ENCODE measurements around the gene MYB. TPM values are rescaled to one million over a fixed set of nuclear protein-coding genes. Genes with fewer than 3 reads are reported as not detected.

MYB gene
- total and polyA plus RNA-seq, 7 donors = 0.55 to 27.8 (median 12.0) TPM; not detected in 2

DNA sequence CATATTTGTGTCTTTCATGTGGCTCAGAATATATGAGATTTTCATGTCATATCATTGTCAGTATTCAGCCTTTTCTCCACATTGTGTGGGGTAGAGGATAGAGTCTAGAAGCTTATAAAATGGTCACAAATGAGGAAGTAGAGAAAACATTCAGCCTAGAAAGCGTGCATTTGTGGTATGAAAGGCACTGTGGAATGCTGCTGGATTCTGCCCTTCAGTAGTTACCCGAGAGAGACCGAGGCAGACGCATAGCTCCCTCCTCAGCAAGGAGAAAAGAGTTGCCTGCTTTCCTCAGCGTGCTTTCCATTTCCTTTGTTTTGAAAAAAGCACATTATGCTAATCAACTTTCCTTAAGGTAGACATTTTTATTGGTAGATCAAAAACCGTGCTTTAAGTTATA is 28.7 kb downstream of the MYB start:
- no peak for DNase-seq
- Histone ChIP-seq H3K27ac (no peak overlapping the region), H3K9me3 (no peaks in the 10 kb centered on the region), H3K27me3 (no peaks in the 10 kb centered on the region), H3K4me1 (no peaks in the 10 kb centered on the region), H3K36me3 (no peaks in the 10 kb centered on the region), H3K4me3 (no peak overlapping the region)
- intact Hi-C loops (cut with DNase I) = no loop called here
- WGBS, 2 donors = 44 to 87% methylated on average over 6 of the region's 6 CpGs
- TF ChIP-seq, protein P1, sequence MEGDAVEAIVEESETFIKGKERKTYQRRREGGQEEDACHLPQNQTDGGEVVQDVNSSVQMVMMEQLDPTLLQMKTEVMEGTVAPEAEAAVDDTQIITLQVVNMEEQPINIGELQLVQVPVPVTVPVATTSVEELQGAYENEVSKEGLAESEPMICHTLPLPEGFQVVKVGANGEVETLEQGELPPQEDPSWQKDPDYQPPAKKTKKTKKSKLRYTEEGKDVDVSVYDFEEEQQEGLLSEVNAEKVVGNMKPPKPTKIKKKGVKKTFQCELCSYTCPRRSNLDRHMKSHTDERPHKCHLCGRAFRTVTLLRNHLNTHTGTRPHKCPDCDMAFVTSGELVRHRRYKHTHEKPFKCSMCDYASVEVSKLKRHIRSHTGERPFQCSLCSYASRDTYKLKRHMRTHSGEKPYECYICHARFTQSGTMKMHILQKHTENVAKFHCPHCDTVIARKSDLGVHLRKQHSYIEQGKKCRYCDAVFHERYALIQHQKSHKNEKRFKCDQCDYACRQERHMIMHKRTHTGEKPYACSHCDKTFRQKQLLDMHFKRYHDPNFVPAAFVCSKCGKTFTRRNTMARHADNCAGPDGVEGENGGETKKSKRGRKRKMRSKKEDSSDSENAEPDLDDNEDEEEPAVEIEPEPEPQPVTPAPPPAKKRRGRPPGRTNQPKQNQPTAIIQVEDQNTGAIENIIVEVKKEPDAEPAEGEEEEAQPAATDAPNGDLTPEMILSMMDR (IDR thresholded peaks at IDR 0.05) = no peak
- TF ChIP-seq POLR2A (IDR thresholded peaks at IDR 0.05) = no peak
- TF ChIP-seq EP300 (IDR thresholded peaks at IDR 0.05) = no peak
- no peak for TF ChIP-seq POLR2AphosphoS5 (IDR thresholded peaks at IDR 0.05)

DNA sequence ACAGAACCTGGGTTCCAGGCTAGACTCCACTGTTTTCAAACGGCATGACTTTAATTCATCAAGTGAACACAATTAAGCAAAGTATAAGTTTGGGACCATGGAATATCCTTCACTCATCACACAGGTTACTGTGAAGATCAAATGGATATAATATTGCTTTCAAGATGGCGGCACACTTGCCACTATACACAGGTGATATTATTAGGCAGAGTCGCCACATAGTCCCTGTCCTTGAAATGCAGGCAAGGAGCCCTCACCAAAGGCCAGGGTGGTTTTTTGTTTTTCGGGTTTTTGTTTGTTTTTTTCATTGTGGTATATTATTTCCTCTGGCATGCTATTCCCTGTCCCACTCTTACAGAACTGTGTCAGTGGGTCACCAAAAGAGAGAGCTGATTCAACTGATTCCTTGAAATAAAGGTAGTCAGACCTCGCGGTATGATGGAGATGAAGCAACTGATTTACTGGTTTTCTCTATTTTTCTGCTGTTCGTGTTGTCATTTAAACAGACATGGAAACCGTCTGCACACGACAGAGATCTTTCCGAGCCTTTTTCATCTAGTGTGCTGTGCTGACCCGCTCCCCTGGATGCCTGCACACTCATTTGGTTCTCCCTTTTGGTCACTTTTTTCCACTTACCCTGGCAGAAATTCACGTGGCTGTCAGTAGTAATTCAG is 29.7 kb downstream of the MYB start:
- TF ChIP-seq EP300 (IDR thresholded peaks at IDR 0.05) (no peak), POLR2A (IDR thresholded peaks at IDR 0.05) (no peak), POLR2AphosphoS5 (IDR thresholded peaks at IDR 0.05) (no peak)
- TF ChIP-seq, protein P1 (IDR thresholded peaks at IDR 0.05) = no peak
- no peaks in the 10 kb centered on the region for H3K27me3 ChIP-seq
- DNase-seq = no peak
- H3K27ac ChIP-seq = no peak overlapping the region
- 85 to 88% methylated on average over 12 of the region's 12 CpGs for WGBS, 2 donors
- no peaks in the 10 kb centered on the region for H3K9me3 ChIP-seq
- no peaks in the 10 kb centered on the region for H3K4me1 ChIP-seq
- intact Hi-C loops (cut with DNase I) = no loop called here
- no peaks in the 10 kb centered on the region for H3K36me3 ChIP-seq
- H3K4me3 ChIP-seq = no peak overlapping the region

DNA sequence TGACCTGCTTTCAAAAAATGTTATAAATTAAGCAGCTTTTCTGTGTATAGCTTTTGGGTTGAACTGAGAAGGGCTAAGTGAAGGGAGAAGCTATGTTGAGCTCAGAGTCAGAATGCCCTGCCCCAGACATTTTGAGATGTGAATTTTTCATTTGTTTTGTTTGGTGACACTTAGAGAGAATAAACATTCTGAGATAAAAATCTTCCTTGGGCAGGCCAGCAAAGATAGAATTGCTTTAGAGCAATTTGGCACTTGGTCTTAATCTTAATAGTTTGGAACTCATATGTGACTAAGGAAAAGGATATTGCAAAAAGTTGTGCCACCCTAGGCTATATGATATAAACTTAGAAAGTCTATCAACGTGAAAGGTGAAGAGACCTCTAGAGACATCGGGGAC is 30.2 kb downstream of the MYB start:
- TF ChIP-seq, protein P1 (IDR thresholded peaks at IDR 0.05) = no peak
- no peak for TF ChIP-seq POLR2A (IDR thresholded peaks at IDR 0.05)
- TF ChIP-seq EP300 (IDR thresholded peaks at IDR 0.05) = no peak
- TF ChIP-seq POLR2AphosphoS5 (IDR thresholded peaks at IDR 0.05) = no peak
- H3K4me1 ChIP-seq = no peaks in the 10 kb centered on the region
- no peaks in the 10 kb centered on the region for H3K9me3 ChIP-seq
- no peaks in the 10 kb centered on the region for H3K36me3 ChIP-seq
- intact Hi-C loops (cut with DNase I) = no loop called here
- H3K27me3 ChIP-seq = no peaks in the 10 kb centered on the region
- no peak overlapping the region for H3K4me3 ChIP-seq
- DNase-seq = no peak
- H3K27ac ChIP-seq = no peak overlapping the region
- WGBS, 2 donors = 86 to 92% methylated on average over 2 of the region's 2 CpGs

DNA sequence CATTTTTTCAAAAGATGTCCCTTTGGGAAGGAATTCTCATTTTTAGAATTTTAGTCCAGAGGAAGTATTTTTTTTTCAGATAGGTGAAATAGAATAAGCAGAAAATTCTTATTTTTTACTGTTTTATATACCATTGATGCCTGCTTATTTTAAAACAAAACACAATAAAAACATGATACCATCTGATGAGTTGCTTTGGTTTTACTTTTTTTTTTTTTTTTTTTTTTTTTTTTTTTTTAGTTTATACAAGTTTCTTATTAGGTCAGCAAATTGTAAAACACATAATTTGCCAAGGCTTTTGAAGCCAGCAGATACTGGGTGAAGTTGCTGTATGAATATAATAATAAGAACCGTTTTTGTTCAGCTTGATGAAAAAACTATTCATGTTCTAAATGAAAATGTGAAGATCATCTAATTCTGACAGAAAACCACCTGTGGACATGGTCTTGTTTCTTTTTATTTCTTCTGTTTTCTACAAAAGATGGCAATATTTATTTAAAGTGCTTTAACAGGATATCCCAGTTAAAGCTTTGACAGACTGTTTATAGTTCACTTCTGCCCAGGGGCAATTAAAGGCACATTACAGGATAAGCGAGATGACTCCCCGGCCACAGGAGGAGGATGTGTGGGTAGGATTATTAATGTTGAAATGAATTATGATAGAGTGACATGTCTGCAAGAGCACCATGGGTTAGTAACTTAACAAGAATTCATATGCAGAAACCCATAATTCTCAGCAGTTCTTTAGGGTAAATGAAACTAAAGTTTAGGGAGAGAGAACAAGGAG is 31.1 kb downstream of the MYB start:
- no peak for DNase-seq
- Histone ChIP-seq H3K4me3 (no peak overlapping the region), H3K4me1 (no peaks in the 10 kb centered on the region), H3K27me3 (no peaks in the 10 kb centered on the region), H3K36me3 (no peaks in the 10 kb centered on the region), H3K9me3 (no peaks in the 10 kb centered on the region), H3K27ac (no peak overlapping the region)
- WGBS, 2 donors = 7 to 34% methylated on average over 3 of the region's 3 CpGs
- TF ChIP-seq POLR2AphosphoS5 (IDR thresholded peaks at IDR 0.05) (no peak), EP300 (IDR thresholded peaks at IDR 0.05) (no peak), POLR2A (IDR thresholded peaks at IDR 0.05) (no peak)
- TF ChIP-seq, protein P1 (IDR thresholded peaks at IDR 0.05) = no peak
- intact Hi-C loops (cut with DNase I) = no loop called here
